IMR-90 (cell line): ENCODE measurements around the gene KRT83. TPM values are rescaled to one million over a fixed set of nuclear protein-coding genes. Genes with fewer than 3 reads are reported as not detected.

Source experiments
- ATAC-seq: fragments of 200-7000 bp; cut with Tn5 transposase; 2 replicates; pipeline ENCODE4 v1.9.1; 2020; ENCODE audit warnings: low read depth, mild to moderate bottlenecking, moderate library complexity
- BruUV-seq: library from RNA; stranded (reverse); fragments of 400-500 nt; replicated peaks from 2 replicates; lab custom pipeline; 2021; lab: Mats Ljungman, UMichigan
- CTCF ChIA-PET: fragments of 300-600 bp; formaldehyde crosslinking; extraction: SDS; loops from one replicate; lab custom pipeline; 2021; ENCODE audit warnings: antibody characterized with exemption; lab: Yijun Ruan, JAX
- POLR2A ChIA-PET: fragments of 300-600 bp; sonication (Branson Sonifier 250); formaldehyde crosslinking; loops from one replicate; lab custom pipeline; 2022; ENCODE audit warnings: antibody characterized with exemption; ENCODE audit not compliant: unreplicated experiment; lab: Charles Lee
- DNase-seq: peaks from one replicate; pipeline ENCODE4 v3.0.0; 2013
- H2AFZ ChIP-seq: replicated peaks from 2 replicates; pipeline ENCODE3; 2013; ENCODE audit warnings: low read length, mild to moderate bottlenecking; ENCODE audit not compliant: poor library complexity
- H2AK5ac ChIP-seq: 2 replicates; pipeline ENCODE4 v1.6.1; 2013; ENCODE audit warnings: low read depth, low read length, inconsistent platforms
- H2AK9ac ChIP-seq: replicated peaks from 2 replicates; pipeline ENCODE3; 2013; ENCODE audit warnings: mild to moderate bottlenecking, low read depth, low read length, moderate library complexity; ENCODE audit not compliant: poor library complexity
- H2BK120ac ChIP-seq: 2 replicates; pipeline ENCODE4 v1.6.1; 2013; ENCODE audit warnings: low read depth, low read length, inconsistent platforms
- H2BK15ac ChIP-seq: 3 replicates; pipeline ENCODE4 v1.6.1; 2013; ENCODE audit warnings: low read depth, low read length, inconsistent platforms
- H2BK20ac ChIP-seq: 2 replicates; pipeline ENCODE4 v1.6.1; 2013; ENCODE audit warnings: low read depth, mild to moderate bottlenecking, inconsistent platforms, low read length, moderate library complexity
- H2BK5ac ChIP-seq: 2 replicates; pipeline ENCODE4 v1.6.1; 2013; ENCODE audit warnings: mild to moderate bottlenecking, low read depth, low read length, inconsistent platforms; ENCODE audit not compliant: poor library complexity, severe bottlenecking
- H3K14ac ChIP-seq: replicated peaks from 2 replicates; pipeline ENCODE4 v1.6.1; 2013; ENCODE audit warnings: low read depth, low read length, inconsistent platforms
- H3K18ac ChIP-seq: 2 replicates; pipeline ENCODE4 v1.6.1; 2013; ENCODE audit warnings: low read depth, low read length, control low read depth
- H3K23ac ChIP-seq: 2 replicates; pipeline ENCODE4 v1.6.1; 2013; ENCODE audit warnings: low read depth, low read length, inconsistent platforms
- H3K27ac ChIP-seq: 2 replicates; pipeline ENCODE4 v1.5.1; 2013; ENCODE audit warnings: mild to moderate bottlenecking, control low read depth, low read length; ENCODE audit not compliant: insufficient read depth
- H3K27me3 ChIP-seq: 2 replicates; pipeline ENCODE4 v1.6.1; 2013; ENCODE audit warnings: low read length; ENCODE audit not compliant: control insufficient read depth, insufficient read depth
- H3K36me3 ChIP-seq: 2 replicates; pipeline ENCODE4 v1.6.1; 2013; ENCODE audit warnings: low read length, mixed read lengths; ENCODE audit not compliant: control insufficient read depth, insufficient read depth
- H3K4ac ChIP-seq: 2 replicates; pipeline ENCODE4 v1.6.1; 2013; ENCODE audit warnings: low read depth, low read length, inconsistent platforms
- H3K4me1 ChIP-seq: 2 replicates; pipeline ENCODE4 v1.6.1; 2013; ENCODE audit warnings: low read length, mixed read lengths; ENCODE audit not compliant: control insufficient read depth, insufficient read depth
- H3K4me2 ChIP-seq: 2 replicates; pipeline ENCODE4 v1.6.1; 2013; ENCODE audit warnings: low read depth, mild to moderate bottlenecking, control low read depth, low read length, moderate library complexity
- H3K4me3 ChIP-seq: 2 replicates; pipeline ENCODE4 v1.5.1; 2013; ENCODE audit warnings: low read depth, mild to moderate bottlenecking, control low read depth, low read length, moderate library complexity; ENCODE audit not compliant: insufficient read depth
- H3K56ac ChIP-seq: 2 replicates; pipeline ENCODE4 v1.6.1; 2013; ENCODE audit warnings: low read length, inconsistent platforms; ENCODE audit not compliant: insufficient read depth; ENCODE audit errors: extremely low read depth
- H3K79me1 ChIP-seq, 2 experiments: 2 replicates each; pipeline ENCODE4 v1.6.1; 2013; ENCODE audit warnings: low read length in 2 of 2, inconsistent platforms in 1 of 2, low read depth in 1 of 2
- H3K9ac ChIP-seq: 2 replicates; pipeline ENCODE4 v1.6.1; 2013; ENCODE audit warnings: low read depth, low read length, control low read depth
- H3K9me1 ChIP-seq: 2 replicates; pipeline ENCODE4 v1.6.1; 2013; ENCODE audit warnings: low read length, inconsistent platforms; ENCODE audit not compliant: insufficient read depth
- H3K9me3 ChIP-seq: 2 replicates; pipeline ENCODE4 v1.6.1; 2013; ENCODE audit warnings: low read length; ENCODE audit not compliant: control insufficient read depth, insufficient read depth
- H4K20me1 ChIP-seq: 2 replicates; pipeline ENCODE4 v1.6.1; 2013; ENCODE audit warnings: low read length, inconsistent platforms; ENCODE audit not compliant: insufficient read depth
- H4K5ac ChIP-seq: 2 replicates; pipeline ENCODE4 v1.6.1; 2013; ENCODE audit warnings: mild to moderate bottlenecking, low read depth, low read length, control low read depth
- H4K8ac ChIP-seq, 2 experiments: 2 replicates each; pipeline ENCODE4 v1.6.1; 2013; ENCODE audit warnings: low read depth in 2 of 2, low read length in 2 of 2, control low read depth in 1 of 2, inconsistent platforms in 1 of 2
- H4K91ac ChIP-seq: 2 replicates; pipeline ENCODE4 v1.6.1; 2013; ENCODE audit warnings: low read depth, low read length, inconsistent platforms; ENCODE audit not compliant: insufficient read depth
- BHLHE40 ChIP-seq: fragments of 150-350 bp; IDR thresholded peaks from 2 replicates; pipeline ENCODE4 v1.6.1; 2016; ENCODE audit warnings: mild to moderate bottlenecking, low read depth, low read length
- CEBPB ChIP-seq: IDR thresholded peaks from 2 replicates; pipeline ENCODE4 v1.6.1; 2012; ENCODE audit warnings: low read depth, low read length, improper control_type of control experiment
- CHD1 ChIP-seq: IDR thresholded peaks from 2 replicates; pipeline ENCODE4 v1.6.1; 2012; ENCODE audit warnings: low read depth, low read length, improper control_type of control experiment
- CTCF ChIP-seq: conservative IDR thresholded peaks from 2 replicates; pipeline ENCODE4 v1.5.1; 2012; ENCODE audit warnings: mild to moderate bottlenecking, low read depth, low read length, improper control_type of control experiment
- ELK1 ChIP-seq: fragments of 150-350 bp; IDR thresholded peaks from 2 replicates; pipeline ENCODE4 v1.6.1; 2016; ENCODE audit warnings: low read depth, mild to moderate bottlenecking, low read length, moderate library complexity, borderline replicate concordance
- FOS ChIP-seq: fragments of 150-350 bp; IDR thresholded peaks from 2 replicates; pipeline ENCODE4 v1.6.1; 2016; ENCODE audit warnings: low read depth, low read length
- MAFK ChIP-seq: IDR thresholded peaks from 2 replicates; pipeline ENCODE4 v1.6.1; 2012; ENCODE audit warnings: low read depth, low read length, improper control_type of control experiment
- MAZ ChIP-seq: IDR thresholded peaks from 2 replicates; pipeline ENCODE4 v1.6.1; 2012; ENCODE audit warnings: low read depth, mild to moderate bottlenecking, low read length, improper control_type of control experiment, moderate library complexity, borderline replicate concordance
- MXI1 ChIP-seq: IDR thresholded peaks from 2 replicates; pipeline ENCODE4 v1.6.1; 2012; ENCODE audit warnings: low read depth, mild to moderate bottlenecking, low read length, moderate library complexity, borderline replicate concordance
- NFE2L2 ChIP-seq: fragments of 150-350 bp; IDR thresholded peaks from 2 replicates; pipeline ENCODE4 v1.6.1; 2016; ENCODE audit warnings: low read depth, mild to moderate bottlenecking, low read length
- POLR2A ChIP-seq: IDR thresholded peaks from 2 replicates; pipeline ENCODE4 v1.6.1; 2012; ENCODE audit warnings: mild to moderate bottlenecking, low read depth, low read length
- RCOR1 ChIP-seq: IDR thresholded peaks from 2 replicates; pipeline ENCODE4 v1.6.1; 2012; ENCODE audit warnings: mild to moderate bottlenecking, low read length, improper control_type of control experiment; ENCODE audit not compliant: insufficient replicate concordance
- RFX5 ChIP-seq: IDR thresholded peaks from 2 replicates; pipeline ENCODE4 v1.8.0; 2012; ENCODE audit warnings: low read depth, mild to moderate bottlenecking, low read length, moderate library complexity
- SMC3 ChIP-seq: fragments of 150-350 bp; IDR thresholded peaks from 2 replicates; pipeline ENCODE4 v1.6.1; 2016; ENCODE audit warnings: low read depth, mild to moderate bottlenecking, antibody characterized with exemption, low read length, moderate library complexity
- USF2 ChIP-seq: fragments of 150-350 bp; IDR thresholded peaks from 2 replicates; pipeline ENCODE4 v1.6.1; 2017; ENCODE audit warnings: mild to moderate bottlenecking, antibody characterized with exemption, low read length, low read depth
- WGBS, 2 experiments: methylation state at CpG; one replicate each; pipeline versions ENCODE4 v1.1.5 to v1.1.7; 2013; ENCODE audit warnings: missing lambda C conversion rate in 2 of 2; ENCODE audit not compliant: insufficient read length in 1 of 2; ENCODE audit errors: extremely low coverage in 2 of 2; 5-methylcytosine and 5-hydroxymethylcytosine counted together
- dilution Hi-C: fragments of 300-500 bp; cut with HindIII; formaldehyde crosslinking; loops from one replicate; pipeline ENCODE4 v1.14.3; 2018; ENCODE audit warnings: low sequenced_read_pairs; ENCODE audit not compliant: unreplicated experiment
- in situ Hi-C: fragments of 300-500 bp; cut with MboI; formaldehyde crosslinking; loops from 3 replicates; pipeline ENCODE4 v1.14.3; 2019; ENCODE audit warnings: low sequenced_read_pairs, inconsistent platforms, mixed read lengths
- intact Hi-C: fragments of 100-400 bp; cut with micrococcal nuclease; formaldehyde crosslinking; loops from 2 replicates; pipeline ENCODE4 v1.10.0; 2022
- polyA plus RNA-seq, 3 experiments: library from polyadenylated mRNA; depleted of rRNA; stranded (reverse); fragments of >200 nt; gene quantifications; 2 replicates each; pipeline ENCODE4 v1.2.3, GENCODE V29; 2012; ENCODE audit warnings: low replicate concordance in 1 of 3
- total RNA-seq: library from RNA; depleted of rRNA; stranded (reverse); fragments of >200 nt; gene quantifications from 2 replicates; pipeline ENCODE4 v1.2.3, GENCODE V29; 2012

The KRT83 gene
- total and polyA plus RNA-seq, 2 of the 4 experiments (the other 2 are of a cell fraction) = not detected

GRCh38 chr12:52316290-52316689, 4.9 kb downstream of the KRT83 start:
- Histone ChIP-seq H3K4me2 (no peak overlapping the region), H3K9me1 (no peaks in the 10 kb centered on the region; the same call in 1 of the 2 replicates), H2AFZ (no peak overlapping the region), H4K91ac (no peak overlapping the region), H3K9me3 (no peaks in the 10 kb centered on the region), H3K4me1 (no peaks in the 10 kb centered on the region), H4K5ac (no peak overlapping the region), H3K4ac (no peak overlapping the region), H4K8ac (no peak overlapping the region), H3K14ac (no peak overlapping the region), H4K20me1 (no peaks in the 10 kb centered on the region), H2AK9ac (no peak overlapping the region), H2BK5ac (no peak overlapping the region), H3K23ac (no peak overlapping the region), H2AK5ac (no peak overlapping the region), H3K27me3 (peaks cover 75% of the 10 kb centered on the region), H3K56ac (no peak overlapping the region), H3K79me1 (no peaks in the 10 kb centered on the region), H3K9ac (no peak overlapping the region), H2BK15ac (no peak overlapping the region), H2BK120ac (no peak overlapping the region), H3K4me3 (no peak overlapping the region), H2BK20ac (no peak overlapping the region), H3K36me3 (no peaks in the 10 kb centered on the region), H3K27ac (no peak overlapping the region), H3K18ac (no peak overlapping the region)
- TF ChIP-seq RFX5 (no peak), MAZ (no peak), MAFK (no peak), MXI1 (no peak), CHD1 (no peak), BHLHE40 (no peak), USF2 (no peak), POLR2A (no peak), FOS (no peak), RCOR1 (no peak), CTCF (no peak), CEBPB (no peak), NFE2L2 (no peak), ELK1 (no peak), SMC3 (no peak)
- in situ Hi-C loops = no loop called here
- no TSS peak for BruUV-seq
- dilution Hi-C loops = no loop called here
- POLR2A ChIA-PET = no interaction called here
- DNase-seq = no peak
- intact Hi-C loops = no loop called here
- CTCF ChIA-PET = interaction anchor here (0.7 to 1.3 kb wide), 2 partner anchors 9 to 11 kb away, joined by 4 to 9 read pairs; no protein-coding TSS in a partner anchor
- 90% methylated on average over 2 of the region's 9 CpGs; no CpG with 5 or more reads in 1 of the 2 experiments for WGBS, 2 experiments
- ATAC-seq = no peak
